Measurements from ENCODE around the gene TMEM30B. TPM values are rescaled to one million over a fixed set of nuclear protein-coding genes. Genes with fewer than 3 reads are reported as not detected.

The TMEM30B gene
- total RNA-seq, 1 donor from 2014 or later = 0.30 TPM

DNA sequence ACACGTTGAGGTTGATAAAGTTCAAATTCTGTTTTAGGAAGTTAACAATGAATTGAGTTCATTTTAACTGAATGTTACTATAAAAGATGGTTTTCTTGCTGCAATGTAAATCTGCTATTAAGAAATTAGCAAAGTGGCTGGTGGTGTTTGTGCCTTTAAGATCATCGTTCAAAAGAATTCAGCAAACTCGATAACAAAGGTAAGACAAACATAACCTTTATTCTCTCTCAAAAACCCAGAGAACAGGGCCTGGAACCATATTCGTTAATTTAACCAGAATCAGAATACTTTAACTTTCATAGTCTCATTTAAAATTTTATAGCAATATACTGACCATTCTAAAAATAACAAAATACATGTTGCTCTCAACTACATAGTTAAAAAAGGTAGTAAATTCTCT, 3.4 kb downstream of the TMEM30B start:
- intact Hi-C loops (cut with DNase I) = no loop called here
- ATAC-seq (no peak), DNase-seq (ENCODE audit: missing footprints) (no peak)

- intact Hi-C loops (cut with DNase I) = no loop called here
- DNase-seq (ENCODE audit: missing footprints) (no peak), ATAC-seq (no peak)
Measured at GRCh38 chr14:61277232-61277631, 3.9 kb downstream of the TMEM30B start.

GRCh38 chr14:61271552-61271951, 9.6 kb downstream of the TMEM30B start:
- ATAC-seq = peak; percentile 66
- DNase-seq (ENCODE audit: missing footprints) = no peak
- intact Hi-C loops (cut with DNase I) = no loop called here

DNA sequence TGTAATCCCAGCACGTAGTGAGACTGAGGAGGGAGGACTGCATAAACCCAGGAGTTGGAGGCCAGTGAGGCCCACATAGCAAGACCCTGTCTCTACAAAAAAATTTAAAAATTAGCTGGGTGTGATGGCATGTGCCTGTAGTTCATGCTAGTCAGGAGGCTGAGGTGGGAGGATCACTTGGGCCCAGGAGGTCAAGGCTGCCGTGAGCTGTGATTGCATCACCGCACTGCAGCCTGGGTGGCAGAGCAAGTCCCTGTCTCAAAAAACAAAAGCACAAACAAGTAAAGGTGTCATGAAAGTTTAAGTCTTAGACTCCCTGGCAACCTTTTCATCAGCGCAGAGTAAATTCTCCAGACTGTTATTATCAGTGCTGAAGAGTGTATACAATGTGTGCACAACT, 10.4 kb downstream of the TMEM30B start:
- no peak for DNase-seq (ENCODE audit: missing footprints)
- ATAC-seq = no peak
- intact Hi-C loops (cut with DNase I) = no loop called here

DNA sequence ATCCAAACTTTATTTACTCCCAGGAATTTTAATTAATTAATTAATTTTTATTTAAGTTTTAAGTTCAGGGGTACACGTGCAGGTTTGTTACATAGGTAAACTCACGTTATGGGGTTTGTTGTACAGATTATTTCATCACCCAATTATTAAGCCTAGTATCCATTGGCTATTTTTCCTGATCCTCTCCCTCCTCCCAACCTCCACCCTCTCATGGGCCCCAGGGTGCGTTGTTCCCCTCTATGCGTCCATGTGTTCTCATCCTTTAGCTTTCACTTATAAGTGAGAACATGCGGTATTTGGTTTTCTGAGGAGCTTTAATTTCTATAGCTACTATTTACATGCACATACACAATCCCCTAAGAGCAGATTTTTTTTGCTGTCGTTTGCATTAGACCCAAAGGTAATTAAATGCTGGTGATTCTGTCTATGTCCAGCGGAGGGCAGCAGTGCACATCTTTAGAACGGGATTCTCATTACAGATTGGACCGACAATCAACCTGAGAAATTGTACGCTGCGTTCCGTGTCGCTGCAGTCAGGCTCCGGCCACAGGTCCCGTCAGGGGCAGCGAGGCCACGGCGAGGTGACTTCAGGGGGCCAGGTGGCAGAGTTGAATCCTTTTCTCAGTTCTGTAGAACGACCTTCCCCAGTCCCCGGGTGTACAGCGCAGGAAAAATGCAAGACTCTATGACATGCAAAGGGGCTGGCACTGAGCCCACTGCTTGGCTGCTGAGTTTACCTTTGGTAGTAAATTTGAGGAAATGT, 11.6 kb downstream of the TMEM30B start:
- ATAC-seq (peak; percentile 70), DNase-seq (ENCODE audit: missing footprints) (peak; percentile 80)
- intact Hi-C loops (cut with DNase I) = no loop called here

- no peak for DNase-seq (ENCODE audit: missing footprints)
- no peak for ATAC-seq
- intact Hi-C loops (cut with DNase I) = no loop called here
Measured at GRCh38 chr14:61268812-61269211, 12.3 kb downstream of the TMEM30B start.

- DNase-seq (ENCODE audit: missing footprints) = no peak
- intact Hi-C loops (cut with DNase I) = no loop called here
- ATAC-seq = no peak
Measured at GRCh38 chr14:61266891-61267740, 14.0 kb downstream of the TMEM30B start.

- intact Hi-C loops (cut with DNase I) = no loop called here
- no peak for DNase-seq (ENCODE audit: missing footprints)
- ATAC-seq = no peak
Measured at GRCh38 chr14:61266436-61266835, 14.7 kb downstream of the TMEM30B start.

- no peak for ATAC-seq
- intact Hi-C loops (cut with DNase I) = no loop called here
- DNase-seq (ENCODE audit: missing footprints) = no peak
Measured at GRCh38 chr14:61264651-61265050, 16.5 kb downstream of the TMEM30B start.

- ATAC-seq (no peak), DNase-seq (ENCODE audit: missing footprints) (no peak)
- intact Hi-C loops (cut with DNase I) = no loop called here
Measured at GRCh38 chr14:61264010-61264571, 17.0 kb downstream of the TMEM30B start.

DNA sequence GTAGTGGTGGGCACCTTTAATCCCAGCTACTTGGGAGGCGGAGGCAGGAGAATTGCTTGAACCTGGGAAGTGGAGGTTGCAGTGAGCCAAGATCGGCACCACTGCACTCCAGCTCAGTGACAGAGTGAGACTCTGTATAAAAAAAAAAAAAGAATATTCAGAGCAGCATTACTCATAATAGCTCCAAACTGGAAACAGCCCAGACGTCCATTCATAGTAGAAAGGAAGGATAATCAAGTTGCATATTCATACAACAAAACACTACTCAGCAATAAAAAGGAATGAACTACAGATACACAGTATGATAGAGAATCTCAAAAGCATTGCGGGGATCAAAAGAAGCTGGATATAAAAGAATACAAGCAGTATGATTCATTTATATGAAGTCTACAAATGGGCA, 19.1 kb downstream of the TMEM30B start:
- intact Hi-C loops (cut with DNase I) = no loop called here
- ATAC-seq (no peak), DNase-seq (ENCODE audit: missing footprints) (no peak)

DNA sequence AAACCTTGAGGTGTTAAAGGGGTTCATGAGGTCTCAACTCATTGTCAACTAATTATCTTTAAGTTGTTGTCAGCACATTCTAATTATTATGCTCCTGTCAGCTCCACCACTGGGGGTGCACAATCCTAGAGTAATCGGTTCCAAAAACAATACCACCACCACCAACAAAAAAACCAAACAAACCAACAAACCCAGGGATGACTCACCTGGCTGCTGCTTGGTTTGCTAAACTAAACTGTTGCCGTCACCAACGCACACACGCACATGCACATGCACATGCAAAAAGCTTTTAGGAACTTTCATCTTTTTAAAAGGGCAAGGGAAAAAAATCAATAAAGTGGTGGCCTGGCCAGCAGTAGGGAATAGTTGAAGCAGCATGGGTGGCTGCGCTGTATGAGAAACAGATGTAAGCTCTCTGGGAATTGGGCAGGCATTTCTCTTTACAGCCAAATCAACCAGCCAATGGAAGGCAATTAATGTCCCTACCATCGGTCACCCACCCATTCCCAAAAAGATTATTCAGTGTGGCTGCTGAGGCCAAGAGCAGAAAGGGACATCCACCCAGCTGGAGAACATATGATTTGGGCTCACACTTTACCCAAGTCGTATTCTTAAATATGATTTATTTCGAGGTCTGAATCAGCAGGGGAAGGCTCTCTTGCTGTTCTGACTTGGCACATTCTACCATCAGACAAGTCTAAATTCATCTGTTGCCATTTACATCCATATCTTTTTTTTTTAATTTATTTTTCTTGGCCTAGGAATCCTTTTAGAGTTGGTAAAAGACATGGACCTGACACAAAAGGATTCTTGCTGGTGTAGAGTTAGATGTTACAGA, 20.0 kb downstream of the TMEM30B start:
- intact Hi-C loops (cut with DNase I) = no loop called here
- DNase-seq (ENCODE audit: missing footprints) (no peak), ATAC-seq (no peak)

- no peak for ATAC-seq
- DNase-seq (ENCODE audit: missing footprints) = no peak
- intact Hi-C loops (cut with DNase I) = loop anchor here (10.0 kb wide), 1 partner anchor 904 kb away; no protein-coding TSS in a partner anchor
Measured at GRCh38 chr14:61258985-61259384, 22.2 kb downstream of the TMEM30B start.

GRCh38 chr14:61257469-61258057, 23.6 kb downstream of the TMEM30B start:
- ATAC-seq = no peak
- intact Hi-C loops (cut with DNase I) = loop anchor here (10.0 kb wide), 1 partner anchor 903 kb away; no protein-coding TSS in a partner anchor

GRCh38 chr14:61256826-61257468, 24.2 kb downstream of the TMEM30B start:
- ATAC-seq (no peak), DNase-seq (ENCODE audit: missing footprints) (no peak)
- intact Hi-C loops (cut with DNase I) = loop anchor here (10.0 kb wide), 1 partner anchor 902 kb away; no protein-coding TSS in a partner anchor

More at GRCh38 chr14:61257469-61258057, 23.6 kb downstream of the TMEM30B start:
- DNase-seq (ENCODE audit: missing footprints) = no peak

DNA sequence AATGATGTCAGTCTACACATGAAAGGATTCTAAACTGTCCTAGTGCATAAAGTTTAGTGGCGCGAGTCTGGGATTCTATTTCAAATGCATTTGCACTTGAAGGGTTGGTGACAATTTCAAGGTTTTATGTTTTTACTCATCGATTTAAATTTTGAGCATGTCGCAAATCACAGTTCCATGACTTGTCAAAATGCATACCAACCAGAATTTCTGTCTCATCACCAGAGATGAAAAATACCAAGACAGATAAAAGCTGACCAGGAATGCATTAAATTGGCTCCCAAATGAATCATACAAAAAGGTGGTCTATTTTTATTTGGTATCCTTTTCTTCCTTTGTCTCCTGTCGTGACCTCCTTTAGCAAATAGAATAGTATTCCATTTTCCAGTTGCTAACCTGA, 25.2 kb downstream of the TMEM30B start:
- no peak for ATAC-seq
- intact Hi-C loops (cut with DNase I) = loop anchor here (10.0 kb wide), 1 partner anchor 901 kb away; no protein-coding TSS in a partner anchor
- no peak for DNase-seq (ENCODE audit: missing footprints)

DNA sequence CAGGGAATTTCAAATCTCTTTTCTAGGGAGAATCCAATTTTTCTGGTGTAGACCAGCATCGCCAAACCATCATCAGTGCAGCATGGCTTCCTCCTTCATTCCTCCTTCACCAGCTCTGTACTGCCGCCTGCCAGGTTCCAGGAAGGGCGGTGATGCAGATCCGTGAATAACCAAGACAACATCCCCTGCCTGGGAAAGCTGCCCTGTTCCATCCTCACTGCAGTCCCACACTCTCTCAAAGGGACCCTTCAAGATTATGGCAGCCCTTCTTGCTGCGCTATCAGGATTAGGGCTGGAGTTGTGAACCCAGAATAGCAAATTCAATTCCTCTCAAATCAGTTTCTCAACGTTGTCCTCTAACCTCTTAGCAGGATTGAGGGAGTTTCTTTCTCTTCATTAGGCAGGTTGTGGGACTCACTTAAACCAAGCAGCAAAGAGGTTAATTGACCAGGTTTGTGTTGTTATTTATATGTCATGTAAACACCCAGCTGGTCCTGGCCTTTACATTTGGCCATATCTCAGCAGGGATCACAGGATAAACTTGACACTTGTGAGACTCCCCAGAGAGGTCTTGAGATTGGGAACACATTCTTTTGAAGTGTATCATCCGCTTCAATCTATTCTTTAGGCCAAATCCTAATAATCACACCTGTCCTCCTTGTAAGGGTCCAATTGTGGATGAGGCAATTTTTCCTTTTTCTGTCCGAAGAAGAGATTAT, 26.2 kb downstream of the TMEM30B start:
- no peak for ATAC-seq
- DNase-seq (ENCODE audit: missing footprints) = no peak
- intact Hi-C loops (cut with DNase I) = loop anchor here (10.0 kb wide), 1 partner anchor 900 kb away; no protein-coding TSS in a partner anchor

Data from Right ventricle myocardium inferior (tissue), 1 donor.